ENCODE results near the gene MTG1. TPM values are rescaled to one million over a fixed set of nuclear protein-coding genes. Genes with fewer than 3 reads are reported as not detected.

MTG1 gene
- total RNA-seq, 1 experiment from 2014 or later, result 83.3 TPM

DNA sequence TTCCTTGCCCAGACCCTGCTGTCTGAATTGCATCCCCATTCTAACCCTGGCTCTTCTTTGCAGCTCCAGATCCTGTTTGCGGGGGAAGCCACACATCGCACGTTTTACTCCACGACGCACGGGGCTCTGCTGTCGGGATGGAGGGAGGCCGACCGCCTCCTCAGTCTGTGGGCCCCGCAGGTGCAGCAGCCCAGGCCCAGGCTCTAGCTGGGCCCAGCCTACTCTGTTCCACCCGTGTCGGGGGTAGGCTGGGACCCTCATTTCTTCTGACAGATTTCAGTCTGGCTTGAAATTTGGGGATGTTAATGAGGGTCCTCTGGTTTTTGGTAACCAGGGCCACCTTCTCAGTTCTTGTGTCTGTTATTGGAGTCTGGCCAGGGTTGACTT, 2.7 kb upstream of the MTG1 start:
- peaks cover 4% of the 10 kb centered on the region for H3K4me1 ChIP-seq (ENCODE audit: insufficient read depth, low read length, poor library complexity, severe bottlenecking)
- ChIA-PET CTCF (no interaction called here), POLR2A (ENCODE audit: low non-redundant PET) (no interaction called here)
- peaks cover 8% of the 10 kb centered on the region for H3K36me3 ChIP-seq (ENCODE audit: insufficient read depth, low read length, poor library complexity, severe bottlenecking)
- no TSS peak for BruUV-seq (replicated peaks)
- TF ChIP-seq, protein P1, sequence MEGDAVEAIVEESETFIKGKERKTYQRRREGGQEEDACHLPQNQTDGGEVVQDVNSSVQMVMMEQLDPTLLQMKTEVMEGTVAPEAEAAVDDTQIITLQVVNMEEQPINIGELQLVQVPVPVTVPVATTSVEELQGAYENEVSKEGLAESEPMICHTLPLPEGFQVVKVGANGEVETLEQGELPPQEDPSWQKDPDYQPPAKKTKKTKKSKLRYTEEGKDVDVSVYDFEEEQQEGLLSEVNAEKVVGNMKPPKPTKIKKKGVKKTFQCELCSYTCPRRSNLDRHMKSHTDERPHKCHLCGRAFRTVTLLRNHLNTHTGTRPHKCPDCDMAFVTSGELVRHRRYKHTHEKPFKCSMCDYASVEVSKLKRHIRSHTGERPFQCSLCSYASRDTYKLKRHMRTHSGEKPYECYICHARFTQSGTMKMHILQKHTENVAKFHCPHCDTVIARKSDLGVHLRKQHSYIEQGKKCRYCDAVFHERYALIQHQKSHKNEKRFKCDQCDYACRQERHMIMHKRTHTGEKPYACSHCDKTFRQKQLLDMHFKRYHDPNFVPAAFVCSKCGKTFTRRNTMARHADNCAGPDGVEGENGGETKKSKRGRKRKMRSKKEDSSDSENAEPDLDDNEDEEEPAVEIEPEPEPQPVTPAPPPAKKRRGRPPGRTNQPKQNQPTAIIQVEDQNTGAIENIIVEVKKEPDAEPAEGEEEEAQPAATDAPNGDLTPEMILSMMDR (conservative IDR thresholded peaks at IDR 0.05; ENCODE audit: low read depth, low read length), result no peak
- TF ChIP-seq EZH2 (IDR thresholded peaks at IDR 0.05; ENCODE audit: borderline replicate concordance, low read depth, low read length, poor library complexity, severe bottlenecking), result no peak
- H3K27ac ChIP-seq (ENCODE audit: low read depth, low read length, poor library complexity, severe bottlenecking), result no peak overlapping the region
- H3K4me3 ChIP-seq (ENCODE audit: low read depth, low read length, poor library complexity, severe bottlenecking), result no peak overlapping the region
- H3K27me3 ChIP-seq (replicated peaks; ENCODE audit: insufficient read depth, low read depth, low read length, poor library complexity), result no peaks in the 10 kb centered on the region
- no peak for DNase-seq (ENCODE audit: low spot score)
- intact Hi-C loops (cut with micrococcal nuclease; ENCODE audit: unreplicated experiment), result no loop called here
- H3K9me3 ChIP-seq (ENCODE audit: low read depth, low read length, poor library complexity, severe bottlenecking), result no peaks in the 10 kb centered on the region

DNA sequence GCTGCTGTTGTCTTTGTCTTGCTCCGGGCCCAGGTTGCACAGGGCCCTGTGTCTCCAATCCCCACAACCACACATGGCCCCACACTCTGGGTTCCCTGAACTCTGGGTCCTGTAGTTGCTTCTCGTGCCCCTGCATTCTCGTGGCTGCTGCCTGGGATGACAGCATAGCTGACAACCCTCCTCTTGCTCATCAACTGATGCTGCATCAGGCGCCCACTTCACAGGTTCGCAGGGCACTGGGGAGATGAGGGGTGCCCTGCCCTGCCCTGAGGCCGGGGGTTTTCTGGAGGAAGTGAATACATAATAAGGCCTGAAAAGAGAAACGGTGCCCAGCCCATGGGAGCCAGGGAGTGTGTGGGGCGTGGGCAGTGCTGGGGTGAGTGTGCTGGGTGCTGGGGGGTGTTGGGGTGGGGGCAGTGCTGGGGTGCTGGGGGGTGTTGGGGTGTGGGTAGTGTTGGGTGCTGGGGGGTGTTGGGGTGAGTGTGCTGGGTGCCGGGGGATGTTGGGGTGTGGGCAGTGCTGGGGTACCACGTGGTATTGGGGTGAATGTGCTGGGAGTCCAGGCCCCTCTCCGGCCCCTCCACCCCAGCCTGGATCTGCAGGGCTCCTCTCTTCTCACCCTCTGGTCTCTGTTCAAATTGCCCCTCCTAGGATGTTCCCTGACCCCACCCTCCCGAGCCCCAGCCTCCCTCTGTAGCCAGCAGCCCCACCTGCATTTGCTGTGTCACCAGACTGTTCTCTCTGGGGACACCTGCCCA, 2.0 kb upstream of the MTG1 start:
- ChIA-PET CTCF (no interaction called here), POLR2A (ENCODE audit: low non-redundant PET) (no interaction called here)
- Histone ChIP-seq H3K27ac (ENCODE audit: low read depth, low read length, poor library complexity, severe bottlenecking) (no peak overlapping the region), H3K9me3 (ENCODE audit: low read depth, low read length, poor library complexity, severe bottlenecking) (no peaks in the 10 kb centered on the region), H3K4me1 (ENCODE audit: insufficient read depth, low read length, poor library complexity, severe bottlenecking) (peaks cover 4% of the 10 kb centered on the region), H3K36me3 (ENCODE audit: insufficient read depth, low read length, poor library complexity, severe bottlenecking) (peaks cover 12% of the 10 kb centered on the region), H3K27me3 (replicated peaks; ENCODE audit: insufficient read depth, low read depth, low read length, poor library complexity) (no peaks in the 10 kb centered on the region), H3K4me3 (ENCODE audit: low read depth, low read length, poor library complexity, severe bottlenecking) (no peak overlapping the region)
- TF ChIP-seq EZH2 (IDR thresholded peaks at IDR 0.05; ENCODE audit: borderline replicate concordance, low read depth, low read length, poor library complexity, severe bottlenecking), result no peak
- TF ChIP-seq, protein P1 (conservative IDR thresholded peaks at IDR 0.05; ENCODE audit: low read depth, low read length), result no peak
- no TSS peak for BruUV-seq (replicated peaks)
- no peak for DNase-seq (ENCODE audit: low spot score)
- intact Hi-C loops (cut with micrococcal nuclease; ENCODE audit: unreplicated experiment), result no loop called here

DNA sequence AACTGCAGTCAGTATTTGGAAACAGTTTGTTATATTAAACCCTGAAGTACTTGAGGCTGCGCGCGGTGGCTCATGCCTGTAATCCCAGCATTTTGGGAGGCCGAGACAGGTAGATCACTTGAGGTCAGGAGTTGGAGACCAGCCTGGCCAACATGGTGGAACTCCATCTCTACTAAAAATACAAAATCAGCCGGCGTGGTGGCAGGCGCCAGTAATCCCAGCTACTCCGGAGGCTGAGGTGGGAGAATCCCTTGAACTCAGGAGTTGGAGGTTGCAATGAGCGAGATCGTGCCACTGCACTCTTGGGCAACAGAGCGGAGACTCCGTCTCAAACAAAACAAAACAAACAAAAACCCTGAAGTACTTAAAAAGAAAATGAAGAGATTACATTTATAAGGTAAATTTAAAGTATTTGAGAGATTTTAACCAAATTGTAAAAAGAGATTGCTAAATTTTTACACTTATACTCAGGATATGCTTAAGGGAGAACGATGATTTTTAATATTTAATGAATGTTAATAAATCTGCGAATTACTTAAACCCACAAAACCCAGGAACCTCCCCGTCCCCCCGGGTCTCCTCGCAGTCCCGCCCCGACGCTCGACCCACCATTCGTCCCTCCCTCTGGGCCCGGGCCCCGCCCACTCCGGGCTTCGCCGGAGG, 425 bp upstream of the MTG1 start:
- Histone ChIP-seq H3K27ac (ENCODE audit: low read depth, low read length, poor library complexity, severe bottlenecking) (peak overlapping the region; percentile 87), H3K9me3 (ENCODE audit: low read depth, low read length, poor library complexity, severe bottlenecking) (no peaks in the 10 kb centered on the region), H3K4me3 (ENCODE audit: low read depth, low read length, poor library complexity, severe bottlenecking) (peak overlapping the region; percentile 84), H3K36me3 (ENCODE audit: insufficient read depth, low read length, poor library complexity, severe bottlenecking) (peaks cover 22% of the 10 kb centered on the region), H3K4me1 (ENCODE audit: insufficient read depth, low read length, poor library complexity, severe bottlenecking) (peaks cover 4% of the 10 kb centered on the region), H3K27me3 (replicated peaks; ENCODE audit: insufficient read depth, low read depth, low read length, poor library complexity) (no peaks in the 10 kb centered on the region)
- CTCF ChIA-PET, result no interaction called here
- DNase-seq (ENCODE audit: low spot score), result no peak
- no TSS peak for BruUV-seq (replicated peaks)
- TF ChIP-seq, protein P1 (conservative IDR thresholded peaks at IDR 0.05; ENCODE audit: low read depth, low read length), result no peak
- no peak for TF ChIP-seq EZH2 (IDR thresholded peaks at IDR 0.05; ENCODE audit: borderline replicate concordance, low read depth, low read length, poor library complexity, severe bottlenecking)
- POLR2A ChIA-PET (ENCODE audit: low non-redundant PET), result no interaction called here
- intact Hi-C loops (cut with micrococcal nuclease; ENCODE audit: unreplicated experiment), result no loop called here
